HepG2 (cell line): ENCODE measurements around the gene RPEL1. TPM values are rescaled to one million over a fixed set of nuclear protein-coding genes. Genes with fewer than 3 reads are reported as not detected.
A peak's percentile ranks its signal among the peaks of the same experiment; 100 is the strongest.

ENCODE experiments used
- ATAC-seq: fragments of 200-7000 bp; cut with Tn5 transposase; 3 replicates; pipeline ENCODE4 v1.9.1; 2020; ENCODE audit warnings: mild to moderate bottlenecking, moderate library complexity
- BruUV-seq: library from RNA; stranded (reverse); fragments of 400-500 nt; replicated peaks from 2 replicates; lab custom pipeline; 2021; lab: Mats Ljungman, UMichigan
- CTCF ChIA-PET: fragments of 300-600 bp; formaldehyde crosslinking; extraction: SDS; loops from one replicate; lab custom pipeline; 2021; ENCODE audit warnings: low total read pairs, inconsistent platforms, low intra/inter-chr PET ratio; lab: Yijun Ruan, JAX
- POLR2A ChIA-PET: fragments of 350-600 bp; sonication (Branson Sonifier 250); formaldehyde crosslinking; loops from one replicate; lab custom pipeline; 2020; ENCODE audit warnings: antibody characterized with exemption, inconsistent platforms; lab: Yijun Ruan, JAX
- DNase-seq: peaks from one replicate; pipeline ENCODE4 v3.0.0-alpha.2; 2015; ENCODE audit warnings: low spot score
- FAIRE-seq: peaks from 3 replicates; lab custom pipeline; 2011; peaks lifted over from hg19 to GRCh38; lab: Jason Lieb, UNC
- H2AFZ ChIP-seq: one replicate; pipeline ENCODE4 v1.6.1; 2011; ENCODE audit warnings: low read length, inconsistent platforms
- H3K27ac ChIP-seq: fragments of 300-600 bp; 3 replicates; pipeline ENCODE4 v1.8.0; 2011; ENCODE audit warnings: mixed run types, mild to moderate bottlenecking, mixed read lengths, low read length, inconsistent platforms; ENCODE audit not compliant: insufficient read depth; ENCODE audit errors: extremely low read length
- H3K27me3 ChIP-seq, 2 experiments: fragments of 200-600 bp in 1 of 2; 2 replicates in 1 of 2; 3 replicates in 1 of 2; pipeline versions ENCODE4 v1.6.0 to v1.8.0; 2011; ENCODE audit warnings: low read length in 2 of 2, mild to moderate bottlenecking in 2 of 2, moderate library complexity in 2 of 2, inconsistent platforms in 1 of 2; ENCODE audit not compliant: insufficient read depth in 2 of 2, control insufficient read depth in 1 of 2
- H3K36me3 ChIP-seq, 2 experiments: fragments of 200-600 bp in 1 of 2; replicated peaks in 1 of 2; 2 replicates in 1 of 2; 3 replicates in 1 of 2; pipeline versions ENCODE4 v1.5.1 to v1.8.0; 2011; ENCODE audit warnings: low read length in 2 of 2, inconsistent platforms in 1 of 2; ENCODE audit not compliant: insufficient read depth in 2 of 2, control insufficient read depth in 1 of 2
- H3K4me1 ChIP-seq: 2 replicates; pipeline ENCODE4 v1.5.1; 2012; ENCODE audit warnings: low read length, inconsistent platforms; ENCODE audit not compliant: insufficient read depth
- H3K4me2 ChIP-seq: 2 replicates; pipeline ENCODE4 v1.6.0; 2011; ENCODE audit warnings: low read depth, low read length, inconsistent platforms
- H3K4me3 ChIP-seq, 3 experiments: fragments of 200-600 bp in 1 of 3; sonication (generic), shearing (Covaris generic) in 1 of 3; replicated peaks in 1 of 3; 2 replicates each; pipeline ENCODE4 v1.5.1; 2011 to 2016; ENCODE audit warnings: low read length in 3 of 3, inconsistent platforms in 2 of 3, low read depth in 2 of 3, mild to moderate bottlenecking in 2 of 3, control low read depth in 1 of 3, mixed read lengths in 1 of 3; ENCODE audit not compliant: insufficient read depth in 1 of 3
- H3K79me2 ChIP-seq: one replicate; pipeline ENCODE4 v1.6.1; 2011; ENCODE audit warnings: low read length, inconsistent platforms; ENCODE audit not compliant: insufficient read depth
- H3K9ac ChIP-seq: 2 replicates; pipeline ENCODE4 v1.6.0; 2011; ENCODE audit warnings: mild to moderate bottlenecking, low read depth, low read length, inconsistent platforms; ENCODE audit not compliant: insufficient read depth
- H3K9me3 ChIP-seq: 2 replicates; pipeline ENCODE4 v1.5.1; 2012; ENCODE audit warnings: mild to moderate bottlenecking, low read length
- H4K20me1 ChIP-seq: 2 replicates; pipeline ENCODE4 v1.6.0; 2011; ENCODE audit warnings: inconsistent platforms, mild to moderate bottlenecking, low read length, moderate library complexity; ENCODE audit not compliant: insufficient read depth
- PHF8 ChIP-seq: sonication (generic); formaldehyde crosslinking; IDR thresholded peaks from 2 replicates; pipeline ENCODE4 v1.5.0; 2020; ENCODE audit warnings: missing genetic modification reagents
- RNF2 ChIP-seq: fragments of 450-650 bp; conservative IDR thresholded peaks from 2 replicates; pipeline ENCODE4 v1.6.1; 2016; ENCODE audit warnings: low read depth
- YEATS2 ChIP-seq: sonication (generic); formaldehyde crosslinking; IDR thresholded peaks from 2 replicates; pipeline ENCODE4 v1.4.0; 2020; ENCODE audit warnings: missing genetic modification reagents, borderline replicate concordance
- ZNF121 ChIP-seq: sonication (generic); formaldehyde crosslinking; IDR thresholded peaks from 2 replicates; pipeline ENCODE4 v1.5.0; 2020; ENCODE audit warnings: mild to moderate bottlenecking, missing genetic modification reagents
- ZNF616 ChIP-seq: sonication (generic); formaldehyde crosslinking; IDR thresholded peaks from 2 replicates; pipeline ENCODE4 v1.5.0; 2020; ENCODE audit warnings: low read depth, mild to moderate bottlenecking, missing genetic modification reagents
- WGBS: methylation state at CpG from one replicate; pipeline ENCODE4 v1.1.6; 2017; ENCODE audit warnings: low lambda C conversion rate; 5-methylcytosine and 5-hydroxymethylcytosine counted together
- in situ Hi-C: cut with HindIII; loops from 2 replicates; pipeline ENCODE4 v1.10.0; 2017; ENCODE audit warnings: low pct_unique_long_range_greater_than_20kb; ENCODE audit not compliant: extremely low pct_ligation_motif_present
- intact Hi-C: fragments of 100-400 bp; cut with micrococcal nuclease; formaldehyde crosslinking; loops from one replicate; pipeline ENCODE4 v1.10.0; 2022; ENCODE audit not compliant: unreplicated experiment
- polyA plus RNA-seq, 8 experiments: library from polyadenylated mRNA; depleted of rRNA in 3 of 8; stranded (reverse) in 7 of 8; unstranded in 1 of 8; fragments of >200 nt; fragmentation: Illumina TruSeq in 4 of 8; extraction: Trizol in 4 of 8; gene quantifications; 2 replicates each; pipeline versions ENCODE4 v1.2.1 to v1.2.3, GENCODE V29; 2011 to 2016; ENCODE audit warnings: low read depth in 4 of 8, missing spikeins in 1 of 8, mixed read lengths in 1 of 8; ENCODE audit not compliant: insufficient read depth in 1 of 8
- total RNA-seq, 5 experiments: library from RNA; depleted of rRNA; stranded (reverse); fragments of >200 nt; fragmentation: Illumina TruSeq; extraction: Trizol; gene quantifications; 2 replicates each; pipeline ENCODE4 v1.2.3, GENCODE V29; 2016; ENCODE audit warnings: low read depth in 1 of 5
- TF ChIP-seq, protein P1 (sequence below): IDR thresholded peaks from 2 replicates; pipeline ENCODE4 v1.6.1; 2016
- TF ChIP-seq, protein P2 (sequence below): fragments of 450-650 bp; IDR thresholded peaks from 2 replicates; pipeline ENCODE4 v1.6.1; 2016

RPEL1 gene
- total and polyA plus RNA-seq, 2 of the 13 experiments (the other 11 are each of a cell fraction or from before 2014, with no cell fraction given): 0.04 to 0.07 TPM

DNA sequence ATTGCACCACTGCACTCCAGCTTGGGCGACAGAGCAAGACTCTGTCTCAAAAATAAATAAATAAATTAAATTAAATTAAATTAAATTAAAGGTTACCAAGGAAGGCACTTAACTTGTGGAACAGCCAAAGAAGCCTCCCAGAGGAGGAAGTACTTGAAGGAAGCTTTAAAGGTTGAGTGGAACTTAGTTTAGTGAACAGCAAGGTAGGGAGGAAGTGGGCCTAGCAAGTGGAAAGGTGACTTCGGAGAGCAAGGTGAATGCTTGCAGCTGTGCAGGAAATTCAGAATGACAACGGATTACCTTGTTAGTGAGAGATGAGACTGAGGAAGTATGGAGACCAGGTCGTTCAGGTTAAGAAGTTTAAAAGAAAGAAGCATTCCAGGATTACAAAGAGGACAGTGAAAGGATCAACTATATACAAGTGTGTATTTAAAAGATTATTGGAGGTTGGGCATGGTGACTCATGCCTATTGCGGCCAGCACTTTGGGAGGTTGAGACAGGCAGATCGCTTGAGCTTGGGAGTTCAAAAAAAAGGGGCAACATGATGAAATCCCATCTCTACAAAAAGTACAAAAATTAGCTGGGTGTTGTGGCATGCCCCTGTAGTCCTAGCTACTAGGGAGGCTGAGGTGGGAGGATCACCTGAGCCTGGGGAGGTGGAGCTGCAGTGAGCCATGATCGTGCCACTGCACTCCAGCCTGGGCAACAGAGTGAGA, 12.8 kb upstream of the RPEL1 start (continued):
- TF ChIP-seq, protein P1, sequence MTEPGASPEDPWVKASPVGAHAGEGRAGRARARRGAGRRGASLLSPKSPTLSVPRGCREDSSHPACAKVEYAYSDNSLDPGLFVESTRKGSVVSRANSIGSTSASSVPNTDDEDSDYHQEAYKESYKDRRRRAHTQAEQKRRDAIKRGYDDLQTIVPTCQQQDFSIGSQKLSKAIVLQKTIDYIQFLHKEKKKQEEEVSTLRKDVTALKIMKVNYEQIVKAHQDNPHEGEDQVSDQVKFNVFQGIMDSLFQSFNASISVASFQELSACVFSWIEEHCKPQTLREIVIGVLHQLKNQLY (CRISPR knock-in tag): no peak
- no peak for TF ChIP-seq ZNF616 (CRISPR knock-in tag)

DNA sequence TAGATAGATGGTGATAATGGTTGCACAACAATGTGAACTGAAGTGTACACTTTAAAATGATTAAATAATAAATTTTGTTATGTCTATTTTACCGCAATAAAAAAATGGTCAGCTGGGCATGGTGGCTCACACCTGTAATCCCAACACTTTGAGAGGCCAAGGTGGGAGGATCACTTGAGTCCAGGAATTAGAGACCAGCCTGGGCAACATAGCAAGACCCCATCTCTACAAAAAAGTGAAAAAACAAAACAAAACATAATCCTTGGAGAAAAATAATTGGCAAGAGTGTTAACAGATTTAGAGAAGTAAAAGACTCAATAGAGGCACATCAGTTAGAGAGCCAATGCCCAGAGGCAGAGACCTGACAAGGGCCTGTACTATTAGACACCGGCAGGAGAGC, 9.9 kb upstream of the RPEL1 start:
- Histone ChIP-seq H3K4me2 (no peak overlapping the region), H3K79me2 (no peaks in the 10 kb centered on the region), H3K9me3 (no peaks in the 10 kb centered on the region), H3K9ac (no peak overlapping the region), H3K27me3 (no peaks in the 10 kb centered on the region), H4K20me1 (no peaks in the 10 kb centered on the region), H2AFZ (no peak overlapping the region), H3K27ac (no peak overlapping the region), H3K4me3 (no peak overlapping the region), H3K4me1 (peaks cover 54% of the 10 kb centered on the region), H3K36me3 (no peaks in the 10 kb centered on the region)
- DNase-seq (no peak), ATAC-seq (no peak), FAIRE-seq (no peak)
- ChIA-PET CTCF (no interaction called here), POLR2A (no interaction called here)
- no peak for TF ChIP-seq RNF2
- peak; percentile 60 for TF ChIP-seq ZNF121 (CRISPR knock-in tag)
- no peak for TF ChIP-seq PHF8 (CRISPR knock-in tag)
- no peak for TF ChIP-seq YEATS2
- TF ChIP-seq, protein P2, sequence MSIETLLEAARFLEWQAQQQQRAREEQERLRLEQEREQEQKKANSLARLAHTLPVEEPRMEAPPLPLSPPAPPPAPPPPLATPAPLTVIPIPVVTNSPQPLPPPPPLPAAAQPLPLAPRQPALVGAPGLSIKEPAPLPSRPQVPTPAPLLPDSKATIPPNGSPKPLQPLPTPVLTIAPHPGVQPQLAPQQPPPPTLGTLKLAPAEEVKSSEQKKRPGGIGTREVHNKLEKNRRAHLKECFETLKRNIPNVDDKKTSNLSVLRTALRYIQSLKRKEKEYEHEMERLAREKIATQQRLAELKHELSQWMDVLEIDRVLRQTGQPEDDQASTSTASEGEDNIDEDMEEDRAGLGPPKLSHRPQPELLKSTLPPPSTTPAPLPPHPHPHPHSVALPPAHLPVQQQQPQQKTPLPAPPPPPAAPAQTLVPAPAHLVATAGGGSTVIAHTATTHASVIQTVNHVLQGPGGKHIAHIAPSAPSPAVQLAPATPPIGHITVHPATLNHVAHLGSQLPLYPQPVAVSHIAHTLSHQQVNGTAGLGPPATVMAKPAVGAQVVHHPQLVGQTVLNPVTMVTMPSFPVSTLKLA: no peak
- in situ Hi-C loops: loop anchor here (5.0 kb wide), 1 partner anchor 38 kb away; no protein-coding TSS in a partner anchor
- 81% methylated on average over 2 of the region's 2 CpGs for WGBS
- intact Hi-C loops: no loop called here
- no TSS peak for BruUV-seq
